ENCODE measurements around the gene ATXN7L3B. TPM values are rescaled to one million over a fixed set of nuclear protein-coding genes. Genes with fewer than 3 reads are reported as not detected.

ATXN7L3B gene
- total RNA-seq, 1 donor from 2014 or later, result 83.4 TPM

DNA sequence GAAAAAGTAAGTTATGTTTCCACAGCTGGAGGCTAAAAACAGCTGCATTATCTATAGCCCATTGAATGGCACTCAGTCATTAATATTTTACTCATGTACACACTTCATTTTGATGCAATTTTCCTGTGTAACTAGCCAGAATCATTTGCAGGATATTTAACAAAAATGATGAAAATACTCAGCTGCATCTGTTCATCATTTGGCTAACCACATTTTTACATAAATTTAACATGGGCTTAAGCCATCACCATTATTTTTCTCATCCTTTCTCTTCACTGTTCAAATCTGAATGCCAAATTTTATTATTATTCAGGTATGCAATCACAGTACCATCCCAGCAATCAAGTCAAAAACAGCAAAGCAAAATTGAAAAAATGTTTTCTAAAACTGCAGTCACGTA lies 41.8 kb downstream of the ATXN7L3B start:
- no peak for DNase-seq
- Mint-ChIP-seq H3K4me3 (ENCODE audit: unreplicated experiment) (no peak overlapping the region), H3K27ac (ENCODE audit: unreplicated experiment) (no peak overlapping the region), H3K27me3 (ENCODE audit: unreplicated experiment) (no peaks in the 10 kb centered on the region), H3K9me3 (ENCODE audit: unreplicated experiment) (no peaks in the 10 kb centered on the region), H3K4me1 (ENCODE audit: low read depth, unreplicated experiment) (no peaks in the 10 kb centered on the region), H3K36me3 (ENCODE audit: unreplicated experiment) (no peaks in the 10 kb centered on the region)
- TF ChIP-seq, protein P1, sequence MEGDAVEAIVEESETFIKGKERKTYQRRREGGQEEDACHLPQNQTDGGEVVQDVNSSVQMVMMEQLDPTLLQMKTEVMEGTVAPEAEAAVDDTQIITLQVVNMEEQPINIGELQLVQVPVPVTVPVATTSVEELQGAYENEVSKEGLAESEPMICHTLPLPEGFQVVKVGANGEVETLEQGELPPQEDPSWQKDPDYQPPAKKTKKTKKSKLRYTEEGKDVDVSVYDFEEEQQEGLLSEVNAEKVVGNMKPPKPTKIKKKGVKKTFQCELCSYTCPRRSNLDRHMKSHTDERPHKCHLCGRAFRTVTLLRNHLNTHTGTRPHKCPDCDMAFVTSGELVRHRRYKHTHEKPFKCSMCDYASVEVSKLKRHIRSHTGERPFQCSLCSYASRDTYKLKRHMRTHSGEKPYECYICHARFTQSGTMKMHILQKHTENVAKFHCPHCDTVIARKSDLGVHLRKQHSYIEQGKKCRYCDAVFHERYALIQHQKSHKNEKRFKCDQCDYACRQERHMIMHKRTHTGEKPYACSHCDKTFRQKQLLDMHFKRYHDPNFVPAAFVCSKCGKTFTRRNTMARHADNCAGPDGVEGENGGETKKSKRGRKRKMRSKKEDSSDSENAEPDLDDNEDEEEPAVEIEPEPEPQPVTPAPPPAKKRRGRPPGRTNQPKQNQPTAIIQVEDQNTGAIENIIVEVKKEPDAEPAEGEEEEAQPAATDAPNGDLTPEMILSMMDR (IDR thresholded peaks at IDR 0.05; ENCODE audit: partially characterized antibody, unreplicated experiment), result no peak

DNA sequence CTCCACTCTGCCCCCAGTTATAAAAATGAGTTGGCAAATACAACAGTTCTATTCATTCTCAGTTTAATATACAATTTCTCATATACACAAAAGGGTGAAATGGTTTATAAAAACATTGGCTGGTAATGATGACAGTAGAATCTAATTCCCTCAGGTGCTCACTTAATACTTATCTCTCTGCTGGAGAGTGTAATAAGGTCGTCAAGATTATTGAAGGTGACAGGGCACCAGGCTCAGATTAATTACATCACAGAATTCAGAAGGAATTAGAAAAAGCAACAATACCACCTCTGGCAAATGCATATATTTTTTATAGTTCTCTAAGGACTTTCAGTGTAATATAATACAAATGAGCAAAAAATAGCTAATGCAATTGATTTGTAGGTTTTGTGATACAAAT lies 42.3 kb downstream of the ATXN7L3B start:
- no peak overlapping the region for H3K27ac Mint-ChIP-seq (ENCODE audit: unreplicated experiment)
- no peaks in the 10 kb centered on the region for H3K4me1 Mint-ChIP-seq (ENCODE audit: low read depth, unreplicated experiment)
- no peaks in the 10 kb centered on the region for H3K36me3 Mint-ChIP-seq (ENCODE audit: unreplicated experiment)
- TF ChIP-seq, protein P1 (IDR thresholded peaks at IDR 0.05; ENCODE audit: partially characterized antibody, unreplicated experiment), result no peak
- no peak for DNase-seq
- no peaks in the 10 kb centered on the region for H3K9me3 Mint-ChIP-seq (ENCODE audit: unreplicated experiment)
- H3K4me3 Mint-ChIP-seq (ENCODE audit: unreplicated experiment), result no peak overlapping the region
- no peaks in the 10 kb centered on the region for H3K27me3 Mint-ChIP-seq (ENCODE audit: unreplicated experiment)

DNA sequence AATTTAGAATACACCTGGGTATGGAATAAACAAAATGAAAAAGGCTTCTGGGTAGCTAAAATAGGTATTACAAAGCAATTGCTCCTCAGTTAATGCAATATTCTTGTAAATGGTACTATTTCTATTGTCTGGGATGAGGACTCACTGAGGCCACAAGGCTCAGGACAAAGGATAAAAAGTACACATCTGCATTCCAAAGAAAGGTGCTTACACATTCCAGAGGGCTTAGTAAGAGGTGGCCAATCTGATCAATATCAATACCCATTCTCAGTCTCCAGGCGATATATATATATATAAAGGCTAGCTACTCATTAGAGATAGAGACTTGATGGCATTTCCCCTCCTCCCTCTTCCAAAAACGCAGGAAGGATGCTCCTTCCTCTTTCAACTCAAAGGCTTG lies 43.8 kb downstream of the ATXN7L3B start:
- Mint-ChIP-seq H3K4me1 (ENCODE audit: low read depth, unreplicated experiment) (peaks cover 3% of the 10 kb centered on the region), H3K36me3 (ENCODE audit: unreplicated experiment) (no peaks in the 10 kb centered on the region), H3K27ac (ENCODE audit: unreplicated experiment) (no peak overlapping the region), H3K4me3 (ENCODE audit: unreplicated experiment) (no peak overlapping the region), H3K9me3 (ENCODE audit: unreplicated experiment) (no peaks in the 10 kb centered on the region), H3K27me3 (ENCODE audit: unreplicated experiment) (no peaks in the 10 kb centered on the region)
- TF ChIP-seq, protein P1 (IDR thresholded peaks at IDR 0.05; ENCODE audit: partially characterized antibody, unreplicated experiment), result no peak
- DNase-seq, result no peak

DNA sequence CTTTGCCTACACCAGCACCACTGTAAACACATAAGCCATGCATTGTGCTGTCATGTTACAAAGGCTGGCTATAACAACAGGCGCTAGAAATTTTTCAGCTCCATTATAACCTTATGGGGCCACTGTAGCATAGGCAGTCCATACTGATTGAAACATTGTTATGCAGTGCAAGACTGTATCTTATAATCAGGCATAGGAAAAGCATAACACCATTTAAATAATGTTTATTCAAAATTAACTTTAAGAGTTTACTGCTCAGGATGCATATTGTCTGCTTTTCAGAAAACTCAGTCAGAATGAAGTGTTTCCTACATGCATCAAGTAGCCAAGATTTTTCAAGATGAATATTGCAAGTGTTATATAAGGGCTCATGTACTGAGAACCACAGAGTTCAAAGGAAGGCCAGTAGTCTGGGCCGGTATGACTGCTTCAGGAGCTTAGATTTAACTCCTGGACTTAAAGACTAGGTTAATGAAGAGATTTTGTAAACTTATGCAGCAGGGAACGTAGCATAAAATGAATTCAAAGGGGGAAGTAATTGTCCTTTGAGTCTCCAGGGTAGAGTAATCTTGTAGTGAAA lies 46.9 kb downstream of the ATXN7L3B start:
- no peak overlapping the region for H3K4me3 Mint-ChIP-seq (ENCODE audit: unreplicated experiment)
- H3K27me3 Mint-ChIP-seq (ENCODE audit: unreplicated experiment), result peaks cover 2% of the 10 kb centered on the region

DNA sequence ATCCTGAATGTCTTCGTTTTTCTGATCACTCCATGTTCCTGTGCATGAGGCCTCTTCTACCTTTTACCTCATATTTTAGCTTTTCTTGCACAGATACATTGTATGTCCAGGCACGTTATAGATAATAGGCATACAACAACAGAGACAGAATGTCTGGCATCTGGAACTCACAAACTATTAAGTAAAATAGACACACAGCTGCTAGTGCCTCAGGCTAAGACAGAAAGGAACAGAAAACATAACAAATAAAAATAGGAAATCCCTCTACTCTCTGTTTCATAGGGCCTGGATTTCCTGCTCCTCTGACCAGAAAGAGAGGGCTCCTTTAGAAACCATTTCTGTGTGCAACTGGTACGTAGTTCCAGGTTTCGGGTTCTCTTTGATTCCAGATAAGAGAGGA lies 48.6 kb downstream of the ATXN7L3B start:
- H3K36me3 Mint-ChIP-seq (ENCODE audit: unreplicated experiment), result no peaks in the 10 kb centered on the region
- H3K9me3 Mint-ChIP-seq (ENCODE audit: unreplicated experiment), result peaks cover 2% of the 10 kb centered on the region
- peaks cover 2% of the 10 kb centered on the region for H3K27me3 Mint-ChIP-seq (ENCODE audit: unreplicated experiment)
- no peak overlapping the region for H3K4me3 Mint-ChIP-seq (ENCODE audit: unreplicated experiment)
- peaks cover 6% of the 10 kb centered on the region for H3K4me1 Mint-ChIP-seq (ENCODE audit: low read depth, unreplicated experiment)
- TF ChIP-seq, protein P1 (IDR thresholded peaks at IDR 0.05; ENCODE audit: partially characterized antibody, unreplicated experiment), result no peak
- H3K27ac Mint-ChIP-seq (ENCODE audit: unreplicated experiment), result no peak overlapping the region
- no peak for DNase-seq

More for the DNA sequence above, 46.9 kb downstream of the ATXN7L3B start:
- Mint-ChIP-seq H3K36me3 (ENCODE audit: unreplicated experiment) (no peaks in the 10 kb centered on the region), H3K27ac (ENCODE audit: unreplicated experiment) (no peak overlapping the region), H3K4me1 (ENCODE audit: low read depth, unreplicated experiment) (peaks cover 6% of the 10 kb centered on the region), H3K9me3 (ENCODE audit: unreplicated experiment) (peaks cover 2% of the 10 kb centered on the region)
- TF ChIP-seq, protein P1 (IDR thresholded peaks at IDR 0.05; ENCODE audit: partially characterized antibody, unreplicated experiment), result no peak
- DNase-seq, result no peak

Measured in glutamatergic neuron (in vitro differentiated cells).